OCI-LY7 (cell line): Measurements from ENCODE around the gene DNAL4. TPM values are rescaled to one million over a fixed set of nuclear protein-coding genes. Genes with fewer than 3 reads are reported as not detected.

Experiments
- BruUV-seq: library from RNA; stranded (reverse); fragments of 400-500 nt; replicated peaks from 2 replicates; lab custom pipeline; 2021; lab: Mats Ljungman, UMichigan
- CTCF ChIA-PET: fragments of 300-600 bp; sonication (Branson Sonifier 250); formaldehyde crosslinking; loops from one replicate; lab custom pipeline; 2022; ENCODE audit warnings: antibody characterized with exemption; ENCODE audit not compliant: unreplicated experiment; lab: Charles Lee
- POLR2A ChIA-PET: fragments of 300-600 bp; sonication (Branson Sonifier 250); formaldehyde crosslinking; loops from one replicate; lab custom pipeline; 2022; ENCODE audit warnings: antibody characterized with exemption; lab: Charles Lee
- DNase-seq: peaks from one replicate; pipeline ENCODE4 v3.0.0-alpha.2; 2015; ENCODE audit warnings: low spot score
- H2AFZ ChIP-seq: fragments of 200-600 bp; sonication (generic), shearing (Covaris generic); 2 replicates; pipeline ENCODE4 v1.6.1; 2014; ENCODE audit warnings: mild to moderate bottlenecking, antibody characterized with exemption, low read length, moderate library complexity
- H3K27ac ChIP-seq: fragments of 200-600 bp; sonication (generic); 2 replicates; pipeline ENCODE4 v1.5.1; 2014; ENCODE audit warnings: mixed run types, low read depth, mild to moderate bottlenecking, moderate library complexity, low read length, inconsistent platforms; ENCODE audit not compliant: poor library complexity, severe bottlenecking
- H3K36me3 ChIP-seq: fragments of 200-600 bp; sonication (generic); 2 replicates; pipeline ENCODE4 v1.6.1; 2014; ENCODE audit warnings: mild to moderate bottlenecking, antibody characterized with exemption, low read length, moderate library complexity, mixed read lengths; ENCODE audit not compliant: insufficient read depth
- H3K4me1 ChIP-seq: fragments of 200-600 bp; sonication (generic); 2 replicates; pipeline ENCODE4 v1.5.1; 2014; ENCODE audit warnings: mild to moderate bottlenecking, low read length; ENCODE audit not compliant: insufficient read depth, poor library complexity, severe bottlenecking
- H3K4me2 ChIP-seq: fragments of 200-600 bp; sonication (generic); 2 replicates; pipeline ENCODE4 v1.6.1; 2014; ENCODE audit warnings: mild to moderate bottlenecking, low read length
- H3K4me3 ChIP-seq: fragments of 200-600 bp; sonication (generic); 2 replicates; pipeline ENCODE4 v1.5.1; 2014; ENCODE audit warnings: mild to moderate bottlenecking, low read depth, low read length; ENCODE audit not compliant: poor library complexity, severe bottlenecking
- H3K79me2 ChIP-seq: fragments of 200-600 bp; sonication (generic); 2 replicates; pipeline ENCODE4 v1.6.1; 2016; ENCODE audit warnings: low read depth, mild to moderate bottlenecking, low read length, moderate library complexity, mixed read lengths; ENCODE audit not compliant: insufficient read depth
- H3K9me2 ChIP-seq: fragments of 200-600 bp; sonication (generic); 2 replicates; pipeline ENCODE4 v1.6.1; 2016; ENCODE audit warnings: mild to moderate bottlenecking, low read length, mixed read lengths; ENCODE audit not compliant: insufficient read depth
- H3K9me3 ChIP-seq: fragments of 200-600 bp; sonication (generic); 2 replicates; pipeline ENCODE4 v1.6.1; 2014; ENCODE audit warnings: mild to moderate bottlenecking, mixed run types, low read length, mixed read lengths
- H4K20me1 ChIP-seq: fragments of 200-600 bp; sonication (generic); 2 replicates; pipeline ENCODE4 v1.6.1; 2014; ENCODE audit warnings: mild to moderate bottlenecking, antibody characterized with exemption, low read length, moderate library complexity, mixed read lengths; ENCODE audit not compliant: insufficient read depth
- EZH2phosphoT487 ChIP-seq: fragments of 200-600 bp; sonication (generic); IDR thresholded peaks from 2 replicates; pipeline ENCODE4 v1.6.1; 2018; ENCODE audit warnings: low read depth, borderline replicate concordance, mild to moderate bottlenecking, mixed run types, antibody characterized with exemption, low read length, moderate library complexity, mixed read lengths
- intact Hi-C: fragments of 100-400 bp; cut with micrococcal nuclease; formaldehyde crosslinking; loops from one replicate; pipeline ENCODE4 v1.10.0; 2022; ENCODE audit not compliant: unreplicated experiment
- total RNA-seq, 2 experiments: library from RNA; depleted of rRNA in 1 of 2; stranded (reverse); fragments of >200 nt in 1 of 2; shearing (Covaris generic) in 1 of 2; gene quantifications; 2 replicates each; pipeline ENCODE4 v1.2.3, GENCODE V29; 2014 to 2022
- TF ChIP-seq, protein P1 (sequence below): fragments of 200-600 bp; sonication (generic); conservative IDR thresholded peaks from 2 replicates; pipeline ENCODE4 v1.5.1; 2014; ENCODE audit warnings: mild to moderate bottlenecking, antibody characterized with exemption, low read length, moderate library complexity, mixed read lengths

The DNAL4 gene
- total RNA-seq, 2 experiments from 2014 or later: 6.6 to 7.1 TPM

DNA sequence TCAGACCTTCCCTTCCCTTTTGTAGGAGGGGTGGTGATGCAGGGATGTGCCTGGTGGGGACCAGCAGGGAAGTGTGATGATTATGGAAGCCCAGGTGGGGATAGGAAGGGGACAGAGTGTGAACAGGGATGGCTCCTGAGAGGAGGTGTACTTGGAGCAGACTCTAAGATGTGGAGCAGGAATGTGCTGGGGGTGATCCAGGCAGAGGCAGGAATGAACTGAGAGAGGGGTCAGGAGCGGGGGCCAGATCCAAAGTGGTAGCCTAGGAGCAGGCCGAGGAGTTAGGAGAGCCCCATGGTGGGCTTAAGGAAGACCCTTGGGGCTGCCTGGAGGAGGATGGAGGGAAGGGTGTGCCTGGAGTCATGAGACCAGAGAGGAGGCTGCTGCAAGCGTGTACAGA, 46.2 kb upstream of the DNAL4 start:
- no peak for DNase-seq
- Histone ChIP-seq H3K9me2 (no peaks in the 10 kb centered on the region), H4K20me1 (no peaks in the 10 kb centered on the region; the same call in 1 of the 2 replicates), H3K9me3 (no peaks in the 10 kb centered on the region), H3K4me3 (no peak overlapping the region), H3K4me1 (no peaks in the 10 kb centered on the region), H3K27ac (no peak overlapping the region), H3K79me2 (no peaks in the 10 kb centered on the region), H2AFZ (no peak overlapping the region), H3K36me3 (no peaks in the 10 kb centered on the region), H3K4me2 (no peak overlapping the region)
- TF ChIP-seq EZH2phosphoT487: no peak
- TF ChIP-seq, protein P1, sequence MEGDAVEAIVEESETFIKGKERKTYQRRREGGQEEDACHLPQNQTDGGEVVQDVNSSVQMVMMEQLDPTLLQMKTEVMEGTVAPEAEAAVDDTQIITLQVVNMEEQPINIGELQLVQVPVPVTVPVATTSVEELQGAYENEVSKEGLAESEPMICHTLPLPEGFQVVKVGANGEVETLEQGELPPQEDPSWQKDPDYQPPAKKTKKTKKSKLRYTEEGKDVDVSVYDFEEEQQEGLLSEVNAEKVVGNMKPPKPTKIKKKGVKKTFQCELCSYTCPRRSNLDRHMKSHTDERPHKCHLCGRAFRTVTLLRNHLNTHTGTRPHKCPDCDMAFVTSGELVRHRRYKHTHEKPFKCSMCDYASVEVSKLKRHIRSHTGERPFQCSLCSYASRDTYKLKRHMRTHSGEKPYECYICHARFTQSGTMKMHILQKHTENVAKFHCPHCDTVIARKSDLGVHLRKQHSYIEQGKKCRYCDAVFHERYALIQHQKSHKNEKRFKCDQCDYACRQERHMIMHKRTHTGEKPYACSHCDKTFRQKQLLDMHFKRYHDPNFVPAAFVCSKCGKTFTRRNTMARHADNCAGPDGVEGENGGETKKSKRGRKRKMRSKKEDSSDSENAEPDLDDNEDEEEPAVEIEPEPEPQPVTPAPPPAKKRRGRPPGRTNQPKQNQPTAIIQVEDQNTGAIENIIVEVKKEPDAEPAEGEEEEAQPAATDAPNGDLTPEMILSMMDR: no peak
- no TSS peak for BruUV-seq
- POLR2A ChIA-PET: no interaction called here
- intact Hi-C loops: no loop called here
- CTCF ChIA-PET: no interaction called here

DNA sequence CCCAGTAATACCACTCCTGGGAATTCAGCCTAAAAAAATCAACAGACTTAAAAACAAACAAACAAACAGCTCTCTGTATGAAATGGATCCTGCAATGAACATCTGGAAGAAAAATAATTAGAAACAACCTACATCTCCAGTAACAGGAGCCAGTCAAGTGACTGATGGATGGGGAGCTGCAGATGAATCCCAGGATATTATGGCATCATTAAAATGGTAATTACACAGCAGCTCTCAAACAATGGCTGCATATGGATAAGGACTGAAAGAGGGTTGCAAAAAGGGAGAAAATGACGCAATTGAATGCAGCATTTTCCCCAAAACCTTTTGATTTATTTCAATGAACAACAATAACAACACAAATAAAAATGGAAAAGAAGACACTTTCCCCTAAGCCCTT, 45.7 kb upstream of the DNAL4 start:
- Histone ChIP-seq H3K9me2 (no peaks in the 10 kb centered on the region), H4K20me1 (no peaks in the 10 kb centered on the region; the same call in 1 of the 2 replicates), H3K4me1 (no peaks in the 10 kb centered on the region), H3K4me3 (no peak overlapping the region), H3K9me3 (no peaks in the 10 kb centered on the region), H3K4me2 (no peak overlapping the region), H3K36me3 (no peaks in the 10 kb centered on the region), H3K27ac (no peak overlapping the region), H2AFZ (no peak overlapping the region), H3K79me2 (no peaks in the 10 kb centered on the region)
- CTCF ChIA-PET: no interaction called here
- DNase-seq: no peak
- POLR2A ChIA-PET: no interaction called here
- BruUV-seq: no TSS peak
- TF ChIP-seq EZH2phosphoT487: no peak
- TF ChIP-seq, protein P1: no peak
- intact Hi-C loops: no loop called here

DNA sequence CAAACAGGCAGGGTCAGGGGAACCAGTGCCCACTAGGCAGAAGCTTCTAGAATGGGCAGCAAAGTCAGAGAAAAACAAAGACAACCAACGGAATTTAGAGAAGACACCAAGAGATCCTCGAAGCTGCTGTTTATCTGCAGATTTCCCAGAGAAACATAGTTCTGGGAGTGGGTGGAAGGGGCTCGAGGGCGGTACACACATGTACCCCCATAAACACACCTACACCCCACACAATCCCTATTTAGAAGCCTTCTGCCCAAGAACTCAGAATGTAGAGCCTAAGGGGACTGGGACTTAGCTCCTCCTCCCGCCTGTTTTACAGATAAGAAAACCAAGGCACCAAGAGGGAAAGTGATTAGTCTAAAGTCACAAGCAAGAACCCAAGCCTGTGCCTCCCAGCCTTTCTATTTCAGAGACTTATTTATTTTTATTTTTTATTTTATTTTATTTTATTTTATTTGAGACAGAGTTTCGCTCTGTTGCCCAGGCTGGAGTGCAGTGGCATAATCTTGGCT, 43.5 kb upstream of the DNAL4 start:
- no peaks in the 10 kb centered on the region for H3K9me2 ChIP-seq
- no peaks in the 10 kb centered on the region for H3K4me1 ChIP-seq
- TF ChIP-seq, protein P1: no peak
- no peak for TF ChIP-seq EZH2phosphoT487
- intact Hi-C loops: no loop called here
- ChIA-PET CTCF (no interaction called here), POLR2A (no interaction called here)
- H3K9me3 ChIP-seq: no peaks in the 10 kb centered on the region
- no peaks in the 10 kb centered on the region for H3K36me3 ChIP-seq
- no peak overlapping the region for H3K4me3 ChIP-seq
- H3K27ac ChIP-seq: no peak overlapping the region
- no peak overlapping the region for H2AFZ ChIP-seq
- DNase-seq: no peak
- no peaks in the 10 kb centered on the region for H3K79me2 ChIP-seq
- no peaks in the 10 kb centered on the region; the same call in 1 of the 2 replicates for H4K20me1 ChIP-seq
- BruUV-seq: no TSS peak
- H3K4me2 ChIP-seq: no peak overlapping the region
